Naive thymus-derived CD4-positive, alpha-beta T cell (primary cell): ENCODE results near the gene GOSR1. TPM values are rescaled to one million over a fixed set of nuclear protein-coding genes. Genes with fewer than 3 reads are reported as not detected.

Experiments used
- ATAC-seq: fragments of 150-1000 bp; cut with Tn5 transposase; 2 replicates; pipeline ENCODE4 v1.10.0; 2021; ENCODE audit warnings: mild to moderate bottlenecking, moderate library complexity
- CTCF ChIA-PET: fragments of 350-600 bp; sonication (Branson Sonifier 250); formaldehyde crosslinking; loops from one replicate; lab custom pipeline; 2021; ENCODE audit warnings: antibody characterized with exemption; lab: Charles Lee
- POLR2A ChIA-PET: fragments of 350-600 bp; sonication (Branson Sonifier 250); formaldehyde crosslinking; loops from one replicate; lab custom pipeline; 2021; ENCODE audit warnings: antibody characterized with exemption, inconsistent platforms; lab: Charles Lee
- DNase-seq, 9 donors: peaks; one replicate each; pipeline versions ENCODE4 v3.0.0 to v3.0.0-alpha.2; 2020 to 2022; ENCODE audit warnings: mixed read lengths in 1 of 9
- H3K27ac ChIP-seq: one replicate; pipeline ENCODE4 v1.7.0; 2013; ENCODE audit warnings: mild to moderate bottlenecking, low read depth, low read length, moderate library complexity
- H3K27me3 ChIP-seq, 2 donors: one replicate each; pipeline ENCODE4 v1.7.0; 2013; ENCODE audit warnings: low read length in 2 of 2, mild to moderate bottlenecking in 2 of 2, moderate library complexity in 2 of 2; ENCODE audit not compliant: control insufficient read depth in 2 of 2, insufficient read depth in 2 of 2
- H3K36me3 ChIP-seq, 3 experiments: 1 replicate in 2 of 3; 2 replicates in 1 of 3; pipeline ENCODE4 v1.7.0; 2013; ENCODE audit warnings: low read length in 3 of 3, mild to moderate bottlenecking in 3 of 3, moderate library complexity in 1 of 3; ENCODE audit not compliant: insufficient read depth in 3 of 3, control insufficient read depth in 2 of 3
- H3K4me1 ChIP-seq, 2 donors: one replicate each; pipeline ENCODE4 v1.7.0; 2013; ENCODE audit warnings: low read length in 2 of 2, mild to moderate bottlenecking in 2 of 2, moderate library complexity in 1 of 2; ENCODE audit not compliant: control insufficient read depth in 2 of 2, insufficient read depth in 2 of 2
- H3K4me3 ChIP-seq: 2 replicates; pipeline ENCODE4 v1.7.0; 2013; ENCODE audit warnings: mild to moderate bottlenecking, low read length
- H3K9me3 ChIP-seq, 3 experiments: 1 replicate in 2 of 3; 2 replicates in 1 of 3; pipeline ENCODE4 v1.7.0; 2013; ENCODE audit warnings: low read length in 3 of 3; ENCODE audit not compliant: control insufficient read depth in 2 of 3
- H3K27ac Mint-ChIP-seq, 9 donors: one replicate each; pipeline ENCODE4 v1.8.0; 2020 to 2022; ENCODE audit warnings: mixed read lengths in 9 of 9, mild to moderate bottlenecking in 8 of 9, moderate library complexity in 5 of 9, inconsistent platforms in 2 of 9
- H3K27me3 Mint-ChIP-seq, 5 donors: one replicate each; pipeline ENCODE4 v1.8.0; 2021 to 2022; ENCODE audit warnings: mixed read lengths in 5 of 5, mild to moderate bottlenecking in 1 of 5
- H3K36me3 Mint-ChIP-seq, 5 donors: one replicate each; pipeline ENCODE4 v1.8.0; 2020 to 2022; ENCODE audit warnings: mixed read lengths in 5 of 5, mild to moderate bottlenecking in 3 of 5, inconsistent platforms in 1 of 5
- H3K4me1 Mint-ChIP-seq, 7 donors: one replicate each; pipeline ENCODE4 v1.8.0; 2020 to 2022; ENCODE audit warnings: mixed read lengths in 7 of 7, mild to moderate bottlenecking in 3 of 7, inconsistent platforms in 1 of 7
- H3K4me3 Mint-ChIP-seq, 10 donors: one replicate each; pipeline ENCODE4 v1.8.0; 2020 to 2022; ENCODE audit warnings: mild to moderate bottlenecking in 10 of 10, mixed read lengths in 10 of 10, moderate library complexity in 6 of 10, inconsistent platforms in 2 of 10
- H3K9me3 Mint-ChIP-seq, 11 donors: one replicate each; pipeline ENCODE4 v1.8.0; 2020 to 2022; ENCODE audit warnings: mixed read lengths in 11 of 11, mild to moderate bottlenecking in 4 of 11, inconsistent platforms in 1 of 11, moderate library complexity in 1 of 11
- intact Hi-C, 2 donors: fragments of 100-400 bp; cut with micrococcal nuclease; formaldehyde crosslinking; loops; one replicate each; pipeline ENCODE4 v1.15.1; 2023
- polyA plus RNA-seq, 2 donors: library from polyadenylated mRNA; unstranded; fragments of 300-500 nt; fragmentation: Illumina TruSeq; gene quantifications; one replicate each; pipeline ENCODE4 v1.2.3, GENCODE V29; 2021
- total RNA-seq, 6 experiments: library from RNA in 5 of 6; stranded (reverse) in 5 of 6; gene quantifications; 1 replicate in 5 of 6; 2 replicates in 1 of 6; pipeline ENCODE4 v1.2.3 and lab custom pipeline; 2021 to 2026

GOSR1 gene
- total and polyA plus RNA-seq, 7 experiments from 2014 or later, result 45.1 to 70.8 (median 62.9) TPM

DNA sequence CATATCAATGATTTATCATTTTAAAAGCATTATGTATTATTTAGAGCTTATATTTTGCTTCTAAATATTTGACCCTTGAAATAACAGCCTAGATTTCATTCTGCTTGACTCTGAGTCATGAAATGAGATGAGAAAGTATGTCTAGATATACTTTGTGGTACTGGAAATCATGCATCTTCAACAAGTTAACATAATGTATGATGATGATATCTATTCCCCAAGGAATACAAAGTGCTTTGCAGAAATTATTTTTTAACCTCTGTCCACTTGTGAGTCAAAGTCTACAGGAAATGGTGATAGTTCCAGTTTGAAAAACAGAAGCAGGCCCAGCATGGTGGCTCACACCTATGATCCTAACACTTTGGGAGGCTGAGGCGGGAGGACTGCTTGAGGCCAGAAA, 36.1 kb downstream of the GOSR1 start:
- Histone ChIP-seq H3K4me3 (no peak overlapping the region), H3K4me1 (no peaks in the 10 kb centered on the region), H3K27me3 (no peaks in the 10 kb centered on the region), H3K36me3 (peaks cover 0 to 13% (median 0%) of the 10 kb centered on the region in 3 experiments), H3K9me3 (no peaks in the 10 kb centered on the region), H3K27ac (no peak overlapping the region)
- ChIA-PET POLR2A (interaction anchor here (0.6 kb wide), 1 partner anchor 415 kb away, joined by 3 read pairs; no protein-coding TSS in a partner anchor), CTCF (no interaction called here)
- Mint-ChIP-seq H3K36me3 (peaks cover 0 to 31% (median 15%) of the 10 kb centered on the region in 5 donors), H3K9me3 (no peaks in the 10 kb centered on the region), H3K27me3 (no peaks in the 10 kb centered on the region), H3K4me1 (peaks cover 0 to 33% (median 11%) of the 10 kb centered on the region in 7 donors), H3K4me3 (no peak overlapping the region), H3K27ac (peak overlapping the region in 1 of 9 donors; percentile 19)
- no peak for ATAC-seq
- DNase-seq, result no peak
- intact Hi-C loops, result no loop called here

DNA sequence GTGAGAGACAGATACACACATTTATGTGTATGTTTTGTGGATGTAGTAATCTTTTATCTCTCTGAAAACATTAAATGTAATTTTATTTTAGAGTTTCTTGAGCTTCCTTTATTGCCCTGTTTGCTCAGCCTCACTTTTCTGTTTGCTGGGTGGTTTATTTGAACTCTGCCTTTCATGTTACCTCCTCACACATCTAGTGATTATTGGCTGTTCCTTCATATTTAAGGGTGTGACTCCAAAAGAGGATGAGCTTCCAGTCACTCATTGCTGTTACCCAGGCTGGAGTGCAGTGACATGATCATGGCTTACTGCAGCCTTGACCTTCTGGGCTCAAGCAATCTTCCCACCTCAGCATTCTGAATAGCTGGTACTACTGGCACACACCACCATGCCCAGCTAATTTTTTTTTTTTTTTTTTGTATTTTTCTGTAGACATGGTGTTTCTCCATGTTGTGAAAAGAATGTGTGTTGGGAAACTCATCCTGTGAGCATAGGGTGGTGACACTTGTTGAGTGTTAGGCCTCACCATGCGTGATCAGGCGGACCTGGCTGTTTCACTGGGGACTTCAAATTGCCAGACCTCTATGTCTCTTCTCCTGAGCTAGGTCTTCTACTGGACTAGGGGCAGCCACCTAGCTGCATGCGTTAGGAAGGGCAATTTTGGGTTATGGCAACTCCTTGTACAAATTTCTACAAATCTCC, 37.8 kb downstream of the GOSR1 start:
- no peaks in the 10 kb centered on the region for H3K27me3 ChIP-seq
- no peaks in the 10 kb centered on the region for H3K9me3 ChIP-seq
- no peak overlapping the region for H3K27ac ChIP-seq
- peaks cover 0 to 31% (median 21%) of the 10 kb centered on the region in 5 donors for H3K36me3 Mint-ChIP-seq
- intact Hi-C loops, result no loop called here
- DNase-seq, result no peak
- no peaks in the 10 kb centered on the region for H3K4me1 ChIP-seq
- POLR2A ChIA-PET, result interaction anchor here (0.9 kb wide), 1 partner anchor 22 kb away, joined by 4 read pairs; no protein-coding TSS in a partner anchor
- peaks cover 4 to 29% (median 11%) of the 10 kb centered on the region in 7 donors for H3K4me1 Mint-ChIP-seq
- H3K4me3 Mint-ChIP-seq, result no peak overlapping the region
- CTCF ChIA-PET, result interaction anchor here (0.6 to 0.7 kb wide), 2 partner anchors 54 to 1747 kb away, joined by 3 read pairs; no protein-coding TSS in a partner anchor
- H3K27me3 Mint-ChIP-seq, result no peaks in the 10 kb centered on the region
- H3K27ac Mint-ChIP-seq, result peak overlapping the region in 4 of 9 donors; percentile 44 to 72 (median 60)
- no peaks in the 10 kb centered on the region for H3K9me3 Mint-ChIP-seq
- no peak for ATAC-seq
- no peak overlapping the region for H3K4me3 ChIP-seq
- H3K36me3 ChIP-seq, result peaks cover 0 to 18% (median 5%) of the 10 kb centered on the region in 3 experiments

DNA sequence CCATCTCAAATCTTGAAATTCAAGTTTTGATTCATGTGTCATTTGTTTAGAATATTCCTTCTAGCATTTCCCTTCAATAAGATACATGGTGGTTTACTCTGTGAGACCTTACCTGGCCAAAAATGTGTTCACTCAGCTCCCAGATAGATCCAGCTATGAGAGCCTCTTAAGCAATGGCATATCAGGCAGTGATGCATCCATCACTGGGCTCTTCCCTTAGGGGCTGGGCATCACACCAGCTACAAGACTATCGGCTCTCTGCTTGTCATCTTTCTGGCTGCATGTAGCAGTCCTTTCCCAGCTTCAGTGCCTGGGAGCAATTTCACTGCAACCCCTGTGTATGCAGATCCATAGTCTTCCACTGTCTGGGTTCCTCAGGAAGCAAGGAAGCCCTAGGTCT, 40.6 kb downstream of the GOSR1 start:
- Mint-ChIP-seq H3K36me3 (peaks cover 8 to 53% (median 43%) of the 10 kb centered on the region in 5 donors), H3K4me1 (peaks cover 5 to 25% (median 11%) of the 10 kb centered on the region in 7 donors), H3K4me3 (no peak overlapping the region), H3K27me3 (no peaks in the 10 kb centered on the region), H3K27ac (peak overlapping the region in 2 of 9 donors; percentile 37 to 46), H3K9me3 (peaks cover 0 to 6% (median 0%) of the 10 kb centered on the region in 11 donors)
- Histone ChIP-seq H3K9me3 (no peaks in the 10 kb centered on the region), H3K4me3 (no peak overlapping the region), H3K27ac (no peak overlapping the region), H3K4me1 (no peaks in the 10 kb centered on the region), H3K36me3 (peaks cover 0 to 34% (median 9%) of the 10 kb centered on the region in 3 experiments), H3K27me3 (no peaks in the 10 kb centered on the region)
- intact Hi-C loops, result no loop called here
- POLR2A ChIA-PET, result no interaction called here
- no peak for DNase-seq
- no peak for ATAC-seq
- CTCF ChIA-PET, result no interaction called here

DNA sequence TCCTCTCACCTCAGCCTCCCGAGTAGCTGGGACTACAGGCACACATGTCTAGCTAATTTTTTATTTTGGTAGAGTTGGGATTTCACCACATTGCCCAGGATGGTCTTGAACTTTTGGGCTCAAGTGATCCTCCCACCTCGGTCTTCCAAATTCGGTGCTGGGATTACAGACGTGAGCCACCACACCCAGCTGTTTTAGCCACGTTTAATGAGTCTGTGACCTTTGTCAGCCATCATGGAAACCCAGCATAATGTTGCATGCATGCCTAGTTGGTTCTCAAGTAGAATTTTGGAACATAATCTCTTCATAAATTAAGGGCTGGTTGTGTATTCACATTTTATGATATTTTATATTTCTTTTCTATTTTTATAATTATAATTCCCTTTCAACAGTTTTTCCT, 42.0 kb downstream of the GOSR1 start:
- POLR2A ChIA-PET, result no interaction called here
- Histone ChIP-seq H3K9me3 (no peaks in the 10 kb centered on the region), H3K4me3 (no peak overlapping the region), H3K36me3 (peaks cover 0 to 29% (median 9%) of the 10 kb centered on the region in 3 experiments), H3K27me3 (no peaks in the 10 kb centered on the region), H3K27ac (no peak overlapping the region), H3K4me1 (no peaks in the 10 kb centered on the region)
- Mint-ChIP-seq H3K27ac (no peak overlapping the region), H3K4me1 (peaks cover 5 to 23% (median 7%) of the 10 kb centered on the region in 7 donors), H3K36me3 (peaks cover 8 to 53% (median 44%) of the 10 kb centered on the region in 5 donors), H3K9me3 (peaks cover 0 to 6% (median 0%) of the 10 kb centered on the region in 11 donors), H3K27me3 (no peaks in the 10 kb centered on the region), H3K4me3 (no peak overlapping the region)
- intact Hi-C loops, result no loop called here
- CTCF ChIA-PET, result interaction anchor here (0.5 to 0.6 kb wide), 2 partner anchors 357 to 1225 kb away, joined by 3 read pairs; no protein-coding TSS in a partner anchor
- DNase-seq (no peak), ATAC-seq (no peak)

DNA sequence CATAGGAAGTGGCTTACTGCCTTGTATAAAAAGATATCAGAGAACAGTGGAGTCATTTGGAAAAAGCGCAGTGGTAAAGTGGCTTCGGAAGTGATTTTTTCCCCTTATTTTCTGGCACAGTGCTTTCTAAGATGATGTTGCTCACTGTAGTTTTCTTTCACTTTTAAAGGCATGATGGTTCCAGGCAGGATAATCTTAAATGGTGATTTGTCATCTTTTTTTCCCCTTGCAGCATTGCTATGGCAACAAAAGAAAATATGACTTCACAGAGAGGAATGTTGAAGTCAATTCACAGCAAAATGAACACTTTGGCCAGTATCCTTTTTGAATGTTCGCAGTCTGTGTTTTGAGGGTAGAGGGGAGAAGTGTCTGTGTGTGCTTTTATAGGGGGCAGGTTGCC, 42.5 kb downstream of the GOSR1 start:
- Histone ChIP-seq H3K27ac (no peak overlapping the region), H3K4me3 (no peak overlapping the region), H3K36me3 (peaks cover 0 to 31% (median 9%) of the 10 kb centered on the region in 3 experiments), H3K4me1 (no peaks in the 10 kb centered on the region), H3K27me3 (no peaks in the 10 kb centered on the region), H3K9me3 (no peaks in the 10 kb centered on the region)
- DNase-seq, result no peak
- Mint-ChIP-seq H3K27me3 (no peaks in the 10 kb centered on the region), H3K9me3 (peaks cover 0 to 6% (median 0%) of the 10 kb centered on the region in 11 donors), H3K27ac (peak overlapping the region in 5 of 9 donors; percentile 2 to 47 (median 29)), H3K36me3 (peaks cover 8 to 54% (median 43%) of the 10 kb centered on the region in 5 donors), H3K4me1 (peaks cover 2 to 20% (median 5%) of the 10 kb centered on the region in 7 donors), H3K4me3 (no peak overlapping the region)
- intact Hi-C loops, result no loop called here
- POLR2A ChIA-PET, result no interaction called here
- no peak for ATAC-seq
- CTCF ChIA-PET, result interaction anchor here (0.5 to 0.6 kb wide), 2 partner anchors 356 to 1224 kb away, joined by 3 read pairs; no protein-coding TSS in a partner anchor

DNA sequence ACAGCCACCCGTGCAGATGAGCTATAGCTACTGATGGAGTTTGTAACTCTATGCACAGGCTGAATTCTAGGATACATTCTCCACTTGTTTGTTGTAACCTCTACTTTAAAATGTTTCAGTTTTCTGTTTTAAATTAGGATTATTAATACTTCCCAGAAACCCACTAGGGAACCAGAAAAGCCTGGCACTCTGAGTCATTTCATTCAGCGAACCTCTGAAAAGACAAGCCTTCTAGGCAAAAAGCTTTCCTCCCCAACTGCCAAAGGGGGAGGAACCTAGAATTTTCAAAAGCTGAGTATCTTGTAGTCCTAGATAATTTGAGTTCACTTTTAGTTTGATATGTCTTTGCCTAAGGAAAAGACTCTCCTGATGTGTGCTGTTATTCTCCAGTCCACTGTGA, 43.2 kb downstream of the GOSR1 start:
- ChIA-PET POLR2A (no interaction called here), CTCF (interaction anchor here (0.7 kb wide), 1 partner anchor 378 kb away, joined by 6 read pairs; no protein-coding TSS in a partner anchor)
- Mint-ChIP-seq H3K36me3 (peaks cover 8 to 50% (median 40%) of the 10 kb centered on the region in 5 donors), H3K27ac (peak overlapping the region in 3 of 9 donors; percentile 25 to 47 (median 29)), H3K4me1 (peaks cover 0 to 12% (median 0%) of the 10 kb centered on the region in 7 donors), H3K4me3 (no peak overlapping the region), H3K27me3 (no peaks in the 10 kb centered on the region), H3K9me3 (peaks cover 0 to 6% (median 0%) of the 10 kb centered on the region in 11 donors)
- intact Hi-C loops, result no loop called here
- no peaks in the 10 kb centered on the region for H3K27me3 ChIP-seq
- no peak overlapping the region for H3K27ac ChIP-seq
- H3K36me3 ChIP-seq, result peaks cover 0 to 35% (median 9%) of the 10 kb centered on the region in 3 experiments
- no peaks in the 10 kb centered on the region for H3K9me3 ChIP-seq
- H3K4me1 ChIP-seq, result no peaks in the 10 kb centered on the region
- no peak overlapping the region for H3K4me3 ChIP-seq
- DNase-seq (no peak), ATAC-seq (no peak)
